ENCODE measurements around the gene CCDC85C. TPM values are rescaled to one million over a fixed set of nuclear protein-coding genes. Genes with fewer than 3 reads are reported as not detected.

Gene CCDC85C
- total and polyA plus RNA-seq, 2 experiments from 2014 or later, result 4.5 to 24.9 TPM

- Histone ChIP-seq H3K79me2 (replicated peaks; ENCODE audit: insufficient read depth) (peaks cover 12% of the 10 kb centered on the region), H3K4me2 (no peak overlapping the region), H3K4me1 (ENCODE audit: insufficient read depth) (peaks cover 15% of the 10 kb centered on the region), H3K27me3 (ENCODE audit: insufficient read depth) (no peaks in the 10 kb centered on the region), H3K4me3 (no peak overlapping the region), H3F3A (replicated peaks; ENCODE audit: low read depth) (0 out of 2 replicates have a peak, but pooled peaks cover 3% of the 10 kb centered on the region), H3K36me3 (ENCODE audit: insufficient read depth) (no peaks in the 10 kb centered on the region), H3K9me2 (ENCODE audit: insufficient read depth) (no peaks in the 10 kb centered on the region), H2AFZ (no peak overlapping the region), H3K27ac (ENCODE audit: low read depth) (no peak overlapping the region), H4K20me1 (replicated peaks; ENCODE audit: insufficient read depth) (no peaks in the 10 kb centered on the region)
- Mint-ChIP-seq H3K27me3 (ENCODE audit: insufficient read depth, low read depth, poor library complexity) (peaks cover 13% of the 10 kb centered on the region), H3K9me3 (no peaks in the 10 kb centered on the region), H3K27ac (no peak overlapping the region), H3K4me1 (peaks cover 33% of the 10 kb centered on the region), H3K4me3 (no peak overlapping the region), H3K36me3 (ENCODE audit: low read depth) (no peaks in the 10 kb centered on the region)
- DNase-seq (ENCODE audit: low spot score), result no peak
- no peak for ATAC-seq
- no peak for TF ChIP-seq CREB1 (CRISPR knock-in tag; IDR thresholded peaks at IDR 0.05; ENCODE audit: low read depth)
- TF ChIP-seq EZH2 (IDR thresholded peaks at IDR 0.05; ENCODE audit: low read depth, unreplicated experiment), result no peak
- no peak for TF ChIP-seq STAT1 (IDR thresholded peaks at IDR 0.05; ENCODE audit: unreplicated experiment)
- TF ChIP-seq, protein P1, sequence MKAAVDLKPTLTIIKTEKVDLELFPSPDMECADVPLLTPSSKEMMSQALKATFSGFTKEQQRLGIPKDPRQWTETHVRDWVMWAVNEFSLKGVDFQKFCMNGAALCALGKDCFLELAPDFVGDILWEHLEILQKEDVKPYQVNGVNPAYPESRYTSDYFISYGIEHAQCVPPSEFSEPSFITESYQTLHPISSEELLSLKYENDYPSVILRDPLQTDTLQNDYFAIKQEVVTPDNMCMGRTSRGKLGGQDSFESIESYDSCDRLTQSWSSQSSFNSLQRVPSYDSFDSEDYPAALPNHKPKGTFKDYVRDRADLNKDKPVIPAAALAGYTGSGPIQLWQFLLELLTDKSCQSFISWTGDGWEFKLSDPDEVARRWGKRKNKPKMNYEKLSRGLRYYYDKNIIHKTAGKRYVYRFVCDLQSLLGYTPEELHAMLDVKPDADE (IDR thresholded peaks at IDR 0.05), result no peak
- no peak for TF ChIP-seq ZNF114 (CRISPR knock-in tag; IDR thresholded peaks at IDR 0.05)
- TF ChIP-seq, protein P2, sequence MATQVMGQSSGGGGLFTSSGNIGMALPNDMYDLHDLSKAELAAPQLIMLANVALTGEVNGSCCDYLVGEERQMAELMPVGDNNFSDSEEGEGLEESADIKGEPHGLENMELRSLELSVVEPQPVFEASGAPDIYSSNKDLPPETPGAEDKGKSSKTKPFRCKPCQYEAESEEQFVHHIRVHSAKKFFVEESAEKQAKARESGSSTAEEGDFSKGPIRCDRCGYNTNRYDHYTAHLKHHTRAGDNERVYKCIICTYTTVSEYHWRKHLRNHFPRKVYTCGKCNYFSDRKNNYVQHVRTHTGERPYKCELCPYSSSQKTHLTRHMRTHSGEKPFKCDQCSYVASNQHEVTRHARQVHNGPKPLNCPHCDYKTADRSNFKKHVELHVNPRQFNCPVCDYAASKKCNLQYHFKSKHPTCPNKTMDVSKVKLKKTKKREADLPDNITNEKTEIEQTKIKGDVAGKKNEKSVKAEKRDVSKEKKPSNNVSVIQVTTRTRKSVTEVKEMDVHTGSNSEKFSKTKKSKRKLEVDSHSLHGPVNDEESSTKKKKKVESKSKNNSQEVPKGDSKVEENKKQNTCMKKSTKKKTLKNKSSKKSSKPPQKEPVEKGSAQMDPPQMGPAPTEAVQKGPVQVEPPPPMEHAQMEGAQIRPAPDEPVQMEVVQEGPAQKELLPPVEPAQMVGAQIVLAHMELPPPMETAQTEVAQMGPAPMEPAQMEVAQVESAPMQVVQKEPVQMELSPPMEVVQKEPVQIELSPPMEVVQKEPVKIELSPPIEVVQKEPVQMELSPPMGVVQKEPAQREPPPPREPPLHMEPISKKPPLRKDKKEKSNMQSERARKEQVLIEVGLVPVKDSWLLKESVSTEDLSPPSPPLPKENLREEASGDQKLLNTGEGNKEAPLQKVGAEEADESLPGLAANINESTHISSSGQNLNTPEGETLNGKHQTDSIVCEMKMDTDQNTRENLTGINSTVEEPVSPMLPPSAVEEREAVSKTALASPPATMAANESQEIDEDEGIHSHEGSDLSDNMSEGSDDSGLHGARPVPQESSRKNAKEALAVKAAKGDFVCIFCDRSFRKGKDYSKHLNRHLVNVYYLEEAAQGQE (IDR thresholded peaks at IDR 0.05; ENCODE audit: unreplicated experiment), result no peak
- TF ChIP-seq, protein P3, sequence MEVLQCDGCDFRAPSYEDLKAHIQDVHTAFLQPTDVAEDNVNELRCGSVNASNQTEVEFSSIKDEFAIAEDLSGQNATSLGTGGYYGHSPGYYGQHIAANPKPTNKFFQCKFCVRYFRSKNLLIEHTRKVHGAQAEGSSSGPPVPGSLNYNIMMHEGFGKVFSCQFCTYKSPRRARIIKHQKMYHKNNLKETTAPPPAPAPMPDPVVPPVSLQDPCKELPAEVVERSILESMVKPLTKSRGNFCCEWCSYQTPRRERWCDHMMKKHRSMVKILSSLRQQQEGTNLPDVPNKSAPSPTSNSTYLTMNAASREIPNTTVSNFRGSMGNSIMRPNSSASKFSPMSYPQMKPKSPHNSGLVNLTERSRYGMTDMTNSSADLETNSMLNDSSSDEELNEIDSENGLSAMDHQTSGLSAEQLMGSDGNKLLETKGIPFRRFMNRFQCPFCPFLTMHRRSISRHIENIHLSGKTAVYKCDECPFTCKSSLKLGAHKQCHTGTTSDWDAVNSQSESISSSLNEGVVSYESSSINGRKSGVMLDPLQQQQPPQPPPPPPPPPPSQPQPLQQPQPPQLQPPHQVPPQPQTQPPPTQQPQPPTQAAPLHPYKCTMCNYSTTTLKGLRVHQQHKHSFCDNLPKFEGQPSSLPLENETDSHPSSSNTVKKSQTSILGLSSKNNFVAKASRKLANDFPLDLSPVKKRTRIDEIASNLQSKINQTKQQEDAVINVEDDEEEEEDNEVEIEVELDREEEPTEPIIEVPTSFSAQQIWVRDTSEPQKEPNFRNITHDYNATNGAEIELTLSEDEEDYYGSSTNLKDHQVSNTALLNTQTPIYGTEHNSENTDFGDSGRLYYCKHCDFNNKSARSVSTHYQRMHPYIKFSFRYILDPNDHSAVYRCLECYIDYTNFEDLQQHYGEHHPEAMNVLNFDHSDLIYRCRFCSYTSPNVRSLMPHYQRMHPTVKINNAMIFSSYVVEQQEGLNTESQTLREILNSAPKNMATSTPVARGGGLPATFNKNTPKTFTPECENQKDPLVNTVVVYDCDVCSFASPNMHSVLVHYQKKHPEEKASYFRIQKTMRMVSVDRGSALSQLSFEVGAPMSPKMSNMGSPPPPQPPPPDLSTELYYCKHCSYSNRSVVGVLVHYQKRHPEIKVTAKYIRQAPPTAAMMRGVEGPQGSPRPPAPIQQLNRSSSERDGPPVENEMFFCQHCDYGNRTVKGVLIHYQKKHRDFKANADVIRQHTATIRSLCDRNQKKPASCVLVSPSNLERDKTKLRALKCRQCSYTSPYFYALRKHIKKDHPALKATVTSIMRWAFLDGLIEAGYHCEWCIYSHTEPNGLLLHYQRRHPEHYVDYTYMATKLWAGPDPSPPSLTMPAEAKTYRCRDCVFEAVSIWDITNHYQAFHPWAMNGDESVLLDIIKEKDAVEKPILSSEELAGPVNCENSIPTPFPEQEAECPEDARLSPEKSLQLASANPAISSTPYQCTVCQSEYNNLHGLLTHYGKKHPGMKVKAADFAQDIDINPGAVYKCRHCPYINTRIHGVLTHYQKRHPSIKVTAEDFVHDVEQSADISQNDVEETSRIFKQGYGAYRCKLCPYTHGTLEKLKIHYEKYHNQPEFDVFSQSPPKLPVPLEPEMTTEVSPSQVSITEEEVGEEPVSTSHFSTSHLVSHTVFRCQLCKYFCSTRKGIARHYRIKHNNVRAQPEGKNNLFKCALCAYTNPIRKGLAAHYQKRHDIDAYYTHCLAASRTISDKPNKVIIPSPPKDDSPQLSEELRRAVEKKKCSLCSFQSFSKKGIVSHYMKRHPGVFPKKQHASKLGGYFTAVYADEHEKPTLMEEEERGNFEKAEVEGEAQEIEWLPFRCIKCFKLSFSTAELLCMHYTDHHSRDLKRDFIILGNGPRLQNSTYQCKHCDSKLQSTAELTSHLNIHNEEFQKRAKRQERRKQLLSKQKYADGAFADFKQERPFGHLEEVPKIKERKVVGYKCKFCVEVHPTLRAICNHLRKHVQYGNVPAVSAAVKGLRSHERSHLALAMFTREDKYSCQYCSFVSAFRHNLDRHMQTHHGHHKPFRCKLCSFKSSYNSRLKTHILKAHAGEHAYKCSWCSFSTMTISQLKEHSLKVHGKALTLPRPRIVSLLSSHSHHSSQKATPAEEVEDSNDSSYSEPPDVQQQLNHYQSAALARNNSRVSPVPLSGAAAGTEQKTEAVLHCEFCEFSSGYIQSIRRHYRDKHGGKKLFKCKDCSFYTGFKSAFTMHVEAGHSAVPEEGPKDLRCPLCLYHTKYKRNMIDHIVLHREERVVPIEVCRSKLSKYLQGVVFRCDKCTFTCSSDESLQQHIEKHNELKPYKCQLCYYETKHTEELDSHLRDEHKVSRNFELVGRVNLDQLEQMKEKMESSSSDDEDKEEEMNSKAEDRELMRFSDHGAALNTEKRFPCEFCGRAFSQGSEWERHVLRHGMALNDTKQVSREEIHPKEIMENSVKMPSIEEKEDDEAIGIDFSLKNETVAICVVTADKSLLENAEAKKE (CRISPR knock-in tag; IDR thresholded peaks at IDR 0.05), result no peak
- TF ChIP-seq, protein P4, sequence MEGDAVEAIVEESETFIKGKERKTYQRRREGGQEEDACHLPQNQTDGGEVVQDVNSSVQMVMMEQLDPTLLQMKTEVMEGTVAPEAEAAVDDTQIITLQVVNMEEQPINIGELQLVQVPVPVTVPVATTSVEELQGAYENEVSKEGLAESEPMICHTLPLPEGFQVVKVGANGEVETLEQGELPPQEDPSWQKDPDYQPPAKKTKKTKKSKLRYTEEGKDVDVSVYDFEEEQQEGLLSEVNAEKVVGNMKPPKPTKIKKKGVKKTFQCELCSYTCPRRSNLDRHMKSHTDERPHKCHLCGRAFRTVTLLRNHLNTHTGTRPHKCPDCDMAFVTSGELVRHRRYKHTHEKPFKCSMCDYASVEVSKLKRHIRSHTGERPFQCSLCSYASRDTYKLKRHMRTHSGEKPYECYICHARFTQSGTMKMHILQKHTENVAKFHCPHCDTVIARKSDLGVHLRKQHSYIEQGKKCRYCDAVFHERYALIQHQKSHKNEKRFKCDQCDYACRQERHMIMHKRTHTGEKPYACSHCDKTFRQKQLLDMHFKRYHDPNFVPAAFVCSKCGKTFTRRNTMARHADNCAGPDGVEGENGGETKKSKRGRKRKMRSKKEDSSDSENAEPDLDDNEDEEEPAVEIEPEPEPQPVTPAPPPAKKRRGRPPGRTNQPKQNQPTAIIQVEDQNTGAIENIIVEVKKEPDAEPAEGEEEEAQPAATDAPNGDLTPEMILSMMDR (conservative IDR thresholded peaks at IDR 0.05; ENCODE audit: low read depth in 2 of 2), result no peak
- TF ChIP-seq POLR2AphosphoS5 (IDR thresholded peaks at IDR 0.05; ENCODE audit: low read depth), result no peak
- TF ChIP-seq JUNB (IDR thresholded peaks at IDR 0.05; ENCODE audit: unreplicated experiment), result no peak
- no peak for TF ChIP-seq NANOG (IDR thresholded peaks at IDR 0.05; ENCODE audit: borderline replicate concordance)
- no peak for TF ChIP-seq ZNF331 (CRISPR knock-in tag; IDR thresholded peaks at IDR 0.05; ENCODE audit: low read depth)
- no peak for TF ChIP-seq EZH2phosphoT487 (IDR thresholded peaks at IDR 0.05; ENCODE audit: unreplicated experiment)
These were observed 71.7 kb downstream of the CCDC85C start for GRCh38 chr14:99532310-99532709.
